GM19397 (cell line): ENCODE measurements around the gene NLK.

Experiments used
- ATAC-seq: cut with Tn5 transposase; IDR thresholded peaks from one replicate; pipeline ENCODE4 v1.9.1; 2021; ENCODE audit warnings: mild to moderate bottlenecking, moderate library complexity; ENCODE audit not compliant: unreplicated experiment

Gene NLK

DNA sequence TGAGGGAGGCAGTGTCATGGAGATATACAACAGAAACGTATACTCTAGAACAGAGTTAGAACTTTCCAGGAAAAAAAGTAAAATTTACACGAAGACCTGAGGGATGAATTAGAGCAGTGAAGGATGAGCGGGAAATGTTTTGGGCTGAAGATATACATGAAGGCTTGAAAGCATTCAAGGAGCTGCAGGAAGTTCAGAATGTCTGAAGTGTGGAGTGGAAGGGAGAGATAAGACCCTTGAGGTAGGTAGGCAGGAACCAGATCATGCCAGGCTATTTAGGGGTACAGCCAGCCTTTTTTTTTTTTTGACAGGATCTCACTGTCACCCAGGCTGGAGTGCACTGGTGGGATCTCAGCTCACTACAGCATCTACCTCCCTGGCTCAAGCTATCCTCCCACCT, 3.2 kb upstream of the NLK start:
- ATAC-seq, result no peak

DNA sequence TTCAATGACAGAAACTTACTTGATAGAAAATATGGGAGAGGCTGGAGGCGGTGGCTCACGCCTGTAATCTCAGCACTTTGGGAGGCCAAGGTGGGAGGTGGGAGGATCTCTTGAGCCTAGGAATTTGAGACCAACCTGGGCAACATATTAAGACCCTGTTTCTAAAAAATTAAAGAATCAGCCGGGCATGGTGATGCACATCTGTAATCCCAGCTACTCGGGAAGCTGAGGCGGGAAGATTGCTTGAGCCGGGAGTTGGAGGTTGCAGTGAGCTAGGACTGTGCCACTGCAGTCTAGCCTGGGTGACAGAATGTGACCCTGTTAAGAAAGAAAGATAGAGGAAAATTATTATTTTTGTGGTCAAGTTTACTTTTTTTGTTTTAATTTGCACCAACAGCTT, 2.1 kb upstream of the NLK start:
- no peak for ATAC-seq

DNA sequence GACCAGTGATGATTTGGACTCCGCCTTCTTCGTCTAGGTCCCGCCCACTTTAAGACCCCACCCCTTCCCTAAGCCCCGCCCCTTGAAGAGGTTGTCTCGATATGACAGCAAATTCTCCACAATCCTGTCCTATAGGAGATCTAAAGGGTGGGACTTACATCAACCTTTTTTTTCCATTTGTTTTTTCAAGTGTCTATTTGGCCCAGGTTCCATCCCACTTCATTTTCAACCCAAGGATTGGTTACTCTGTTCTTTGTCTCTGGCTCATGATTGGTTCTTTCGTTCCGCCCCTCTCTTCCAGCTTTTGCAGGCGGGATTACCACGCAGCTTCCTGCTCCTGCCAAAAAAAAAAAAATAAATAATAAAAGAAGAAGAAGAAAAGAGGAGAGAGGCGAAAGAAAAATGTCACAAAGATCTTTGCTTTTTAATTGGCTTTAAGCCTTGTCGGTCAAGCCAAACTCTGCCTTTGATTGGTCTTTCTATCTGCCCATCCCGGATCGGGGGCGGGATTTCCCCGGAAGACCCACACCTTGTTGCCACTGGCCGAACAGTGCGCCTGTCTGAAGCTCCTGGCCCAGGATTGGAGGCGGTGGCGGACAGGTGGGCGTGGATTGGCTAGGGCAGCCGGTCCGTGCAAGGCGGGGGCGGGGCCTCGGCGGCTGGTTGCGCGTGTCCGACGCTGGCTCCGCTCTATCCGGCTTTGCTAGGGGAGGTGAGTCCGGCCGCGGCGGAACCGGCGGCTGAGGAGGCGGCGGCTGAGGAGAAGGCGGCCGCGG, 1.2 kb upstream of the NLK start:
- peak; percentile 93 for ATAC-seq

DNA sequence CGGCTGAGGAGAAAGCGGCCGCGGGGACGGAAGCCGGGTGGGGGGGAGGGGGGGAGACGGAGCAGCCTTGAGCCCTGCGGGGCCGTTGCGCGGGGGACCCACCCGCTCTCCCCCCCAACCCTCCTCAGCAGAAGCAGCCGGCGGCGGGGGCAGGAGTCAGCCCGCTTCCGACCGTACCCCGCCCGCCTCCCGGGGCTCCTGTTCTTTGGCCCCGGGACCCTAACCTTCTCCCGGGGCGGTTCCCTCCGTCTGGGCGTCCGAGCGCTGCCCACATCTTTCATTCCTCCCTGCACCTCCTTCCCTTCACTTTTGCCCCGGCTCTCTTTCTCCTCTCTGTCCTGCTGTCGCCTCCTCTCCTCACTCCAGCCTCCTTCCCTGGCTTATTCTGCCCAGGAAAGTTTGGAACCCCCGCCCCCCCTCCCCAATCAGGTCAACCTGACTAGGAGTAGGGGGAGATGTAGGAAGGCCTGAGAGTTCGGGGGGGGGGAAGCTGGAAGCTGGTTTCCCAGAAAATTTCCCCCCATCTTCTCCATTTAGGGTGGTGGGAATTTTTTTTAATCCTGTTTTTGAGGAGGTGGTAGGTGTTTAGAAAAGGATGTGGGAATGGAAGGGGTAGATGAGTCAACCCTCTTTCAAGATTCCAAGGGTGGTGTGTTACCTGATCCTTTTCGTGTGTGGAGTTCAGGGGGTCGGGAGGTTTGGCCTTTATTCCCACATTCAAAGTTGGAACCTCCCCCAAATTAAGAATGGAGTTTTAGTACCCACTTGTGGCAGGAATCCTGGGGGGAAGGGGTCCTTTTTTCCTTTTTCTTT, 427 bp upstream of the NLK start:
- ATAC-seq, result peak; percentile 11

DNA sequence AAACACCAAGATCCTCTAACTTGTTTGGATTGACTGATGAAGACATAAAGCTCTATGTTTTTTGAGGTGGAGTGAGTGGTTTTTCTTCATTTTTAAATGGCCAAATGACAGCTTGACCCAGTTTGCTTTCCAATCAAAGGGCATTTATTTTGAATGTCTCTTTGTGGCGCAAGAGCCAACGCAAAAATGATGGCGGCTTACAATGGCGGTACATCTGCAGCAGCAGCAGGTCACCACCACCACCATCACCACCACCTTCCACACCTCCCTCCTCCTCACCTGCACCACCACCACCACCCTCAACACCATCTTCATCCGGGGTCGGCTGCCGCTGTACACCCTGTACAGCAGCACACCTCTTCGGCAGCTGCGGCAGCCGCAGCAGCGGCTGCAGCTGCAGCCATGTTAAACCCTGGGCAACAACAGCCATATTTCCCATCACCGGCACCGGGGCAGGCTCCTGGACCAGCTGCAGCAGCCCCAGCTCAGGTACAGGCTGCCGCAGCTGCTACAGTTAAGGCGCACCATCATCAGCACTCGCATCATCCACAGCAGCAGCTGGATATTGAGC, 329 bp downstream of the NLK start:
- ATAC-seq, result no peak

DNA sequence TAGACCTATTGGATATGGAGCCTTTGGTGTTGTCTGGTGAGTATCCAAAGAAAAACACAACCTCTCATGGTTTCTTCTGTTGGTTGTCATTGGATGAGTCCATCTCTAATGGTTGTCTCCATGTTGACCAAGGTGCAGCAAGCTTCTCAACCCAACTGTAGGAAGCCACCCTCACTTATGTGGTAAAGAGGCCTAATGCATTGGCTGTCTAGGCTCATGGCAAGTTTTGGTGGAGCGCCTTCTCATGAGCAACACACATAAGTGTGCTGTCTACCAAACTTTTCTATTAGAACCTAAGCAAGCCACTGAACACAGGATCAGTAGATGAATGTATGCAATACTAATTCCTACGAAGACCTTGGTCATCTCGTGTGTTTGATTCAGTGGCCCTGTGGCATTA, 819 bp downstream of the NLK start:
- no peak for ATAC-seq

DNA sequence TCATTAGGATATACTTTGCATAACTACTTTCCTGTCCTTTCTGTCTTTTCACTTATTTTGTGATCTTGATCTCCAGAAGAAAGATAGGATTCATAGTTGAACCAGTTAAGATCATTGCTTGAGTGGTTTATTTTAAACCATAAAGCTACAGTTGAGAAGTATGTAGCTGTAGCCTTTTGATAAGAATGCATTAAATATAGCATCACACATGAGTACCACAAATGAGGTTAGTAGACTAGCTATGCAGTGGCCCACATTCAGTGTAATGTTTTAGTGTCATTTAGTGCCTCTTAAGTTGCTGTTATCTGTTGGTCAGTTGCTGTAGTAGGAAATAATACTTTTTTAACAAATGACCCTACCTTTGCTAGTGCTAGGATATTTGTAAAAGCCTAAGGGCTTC, 1.3 kb downstream of the NLK start:
- ATAC-seq, result no peak

DNA sequence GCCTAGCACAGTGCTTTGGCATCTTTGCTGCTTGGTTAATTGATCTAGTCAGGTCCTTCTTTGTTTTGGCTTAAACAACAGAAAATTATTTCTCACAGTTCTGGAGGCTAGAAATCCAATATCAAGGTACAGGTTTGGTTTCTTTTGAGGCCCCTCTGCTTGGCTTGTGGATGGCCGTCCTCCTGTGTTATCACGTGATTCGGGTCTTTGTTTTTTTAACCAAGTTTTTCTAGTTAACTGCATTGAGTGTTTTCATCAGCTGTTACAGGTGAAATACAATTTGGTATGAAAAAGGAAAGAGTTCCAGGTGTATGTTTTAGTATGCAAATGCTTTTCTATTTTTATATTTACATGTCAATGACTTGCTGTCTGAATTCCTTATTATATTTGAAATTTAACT, 2.8 kb downstream of the NLK start:
- no peak for ATAC-seq

DNA sequence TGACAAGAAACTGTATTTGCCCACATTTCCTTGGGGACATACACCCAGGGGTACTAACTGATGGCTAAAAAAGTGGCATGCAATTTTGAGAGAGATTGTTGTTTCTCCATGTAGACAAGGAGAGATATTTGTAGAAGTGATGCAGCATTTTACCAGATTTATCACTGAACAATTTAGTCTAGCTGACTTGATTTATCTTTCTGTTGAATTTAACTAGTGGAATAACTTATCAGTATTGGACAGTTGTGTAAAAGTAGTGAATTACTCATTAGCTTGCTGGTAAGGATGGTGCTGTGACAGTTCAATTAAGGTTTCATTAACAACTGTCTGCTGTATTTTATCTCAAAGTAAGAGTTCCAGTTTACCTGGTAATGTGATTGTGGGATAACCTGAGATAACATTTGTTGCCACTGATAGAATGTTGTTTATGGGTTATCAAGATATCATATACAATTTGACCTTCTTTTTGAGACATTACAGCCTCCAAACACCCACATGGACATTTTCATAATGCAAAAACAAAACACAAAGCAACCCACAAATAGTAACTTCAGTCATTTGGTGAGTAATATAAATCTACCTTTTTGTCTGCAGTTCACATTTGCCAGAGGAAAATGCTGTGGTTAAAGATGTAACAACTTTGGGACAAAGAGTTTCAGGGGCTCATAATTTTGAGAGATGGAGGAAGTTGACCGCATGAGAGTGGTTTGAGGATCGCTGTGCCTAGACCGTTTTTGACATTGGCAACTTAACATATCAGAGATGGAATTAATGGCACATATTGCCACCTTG, 3.8 kb downstream of the NLK start:
- no peak for ATAC-seq

DNA sequence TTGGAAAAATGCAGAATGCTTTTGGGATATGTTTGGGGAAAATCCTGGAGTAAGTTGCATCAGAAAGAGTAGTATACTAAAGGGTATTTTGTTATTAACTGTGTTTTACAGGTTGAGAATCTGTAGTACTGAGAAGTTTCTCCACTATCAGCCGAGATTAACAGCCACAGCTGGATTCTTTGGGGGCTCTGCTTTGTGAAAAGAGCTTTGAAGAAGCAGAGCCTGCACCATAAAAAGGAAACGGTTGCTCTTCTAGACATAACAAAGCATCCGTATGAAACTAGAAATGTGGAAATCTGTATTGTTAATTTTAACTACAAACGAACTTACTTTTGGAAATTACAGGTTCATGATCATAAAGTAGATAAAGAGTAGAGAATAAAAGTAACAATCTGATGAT, 5.3 kb downstream of the NLK start:
- ATAC-seq, result no peak

DNA sequence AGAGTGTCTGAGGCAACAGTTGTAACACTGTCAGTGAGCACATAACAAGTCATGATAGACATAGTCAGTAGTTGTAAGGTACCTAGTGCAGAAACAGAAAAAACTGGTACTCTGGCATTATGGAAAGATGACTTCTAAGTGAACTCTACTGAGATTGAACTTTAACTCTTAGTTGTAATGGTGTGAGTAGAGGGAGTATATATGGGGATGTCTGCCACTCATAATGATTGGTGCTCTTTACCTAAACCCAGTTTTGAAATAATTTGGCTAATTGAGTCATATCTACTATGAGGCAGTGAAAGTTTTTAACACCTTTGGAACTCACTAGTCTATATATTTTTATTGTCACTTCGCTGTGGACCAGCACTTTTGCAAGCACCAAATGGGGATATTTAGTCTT, 6.6 kb downstream of the NLK start:
- no peak for ATAC-seq

DNA sequence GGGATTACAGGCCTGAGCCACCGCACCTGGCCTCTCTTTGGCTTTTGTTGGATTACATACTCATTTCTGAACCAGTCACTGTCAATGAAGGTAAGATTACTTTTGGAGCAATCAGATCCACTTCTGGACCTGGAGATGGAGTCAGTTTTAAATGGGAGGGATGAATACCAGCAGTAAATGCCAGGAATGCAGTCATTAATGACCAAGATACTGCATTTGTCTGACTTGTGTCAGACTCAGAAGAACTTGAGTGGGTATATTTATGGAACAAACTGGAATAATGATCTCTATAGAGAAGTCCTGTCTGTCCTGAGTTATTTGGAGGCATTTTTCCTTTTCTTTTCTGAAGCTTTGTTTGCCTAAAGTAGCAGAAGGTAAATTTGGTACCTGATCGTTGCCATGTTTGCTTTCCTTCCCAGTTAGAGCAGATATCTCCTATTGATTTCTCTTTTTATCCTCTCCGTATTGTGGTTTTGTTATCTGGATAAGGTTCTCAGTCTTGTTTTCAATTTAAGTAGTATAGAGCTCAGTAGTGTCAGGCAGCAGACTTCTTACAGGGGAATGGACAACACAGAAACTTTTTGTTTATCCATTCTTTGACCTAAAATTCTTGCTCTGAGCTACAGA, 10.7 kb downstream of the NLK start:
- no peak for ATAC-seq

DNA sequence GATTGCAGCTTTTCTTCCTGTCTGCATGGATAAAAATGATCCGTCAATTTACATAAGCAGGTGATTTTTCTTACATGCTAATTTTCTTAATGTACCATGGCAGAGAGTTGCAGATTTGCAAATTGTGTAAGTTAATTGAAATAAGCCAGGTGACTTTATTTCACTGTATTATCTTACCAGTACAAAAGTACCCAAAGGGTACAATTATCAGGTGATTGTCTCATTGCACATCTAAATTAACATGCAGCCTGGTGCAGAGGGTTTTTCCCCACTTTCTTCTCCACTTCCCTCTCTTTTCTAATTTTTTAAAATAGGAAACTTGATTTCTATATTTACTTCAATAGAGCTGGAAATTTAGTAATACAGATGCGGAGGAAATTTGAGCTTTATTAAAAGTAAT, 11.2 kb downstream of the NLK start:
- ATAC-seq, result no peak

DNA sequence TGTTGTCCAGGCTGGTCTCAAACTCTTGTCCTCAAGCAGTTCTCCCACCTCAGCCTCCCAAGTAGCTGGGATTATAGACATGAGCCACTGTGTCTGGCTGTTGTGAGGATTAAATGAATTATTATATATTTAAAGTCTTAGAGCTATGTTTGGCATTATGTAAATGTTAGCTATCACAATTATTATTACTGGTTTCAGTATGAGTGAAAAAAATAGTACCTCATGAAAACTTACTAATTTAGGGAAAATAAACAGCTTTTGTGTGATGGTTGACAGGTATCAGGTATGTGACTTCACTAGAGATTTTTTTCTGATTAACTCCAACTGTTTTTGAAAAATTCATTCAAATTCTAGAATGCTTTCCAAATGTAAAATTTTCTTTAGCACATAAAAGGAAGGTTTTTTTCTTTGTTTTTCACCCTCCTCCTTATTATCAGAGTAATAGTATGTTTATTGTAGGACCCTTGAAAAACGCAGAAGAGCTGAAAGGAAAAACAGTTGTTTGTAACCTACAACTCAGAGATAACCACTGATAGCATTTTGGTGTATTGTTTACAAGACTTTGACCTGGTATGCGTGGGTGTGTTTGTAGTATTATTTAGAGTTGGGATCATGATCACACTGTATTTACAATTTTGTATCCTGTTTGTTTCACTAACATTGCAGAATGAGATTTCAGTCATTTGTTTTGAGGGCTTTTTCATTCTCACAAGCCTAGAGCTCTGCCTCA, 13.2 kb downstream of the NLK start:
- no peak for ATAC-seq

DNA sequence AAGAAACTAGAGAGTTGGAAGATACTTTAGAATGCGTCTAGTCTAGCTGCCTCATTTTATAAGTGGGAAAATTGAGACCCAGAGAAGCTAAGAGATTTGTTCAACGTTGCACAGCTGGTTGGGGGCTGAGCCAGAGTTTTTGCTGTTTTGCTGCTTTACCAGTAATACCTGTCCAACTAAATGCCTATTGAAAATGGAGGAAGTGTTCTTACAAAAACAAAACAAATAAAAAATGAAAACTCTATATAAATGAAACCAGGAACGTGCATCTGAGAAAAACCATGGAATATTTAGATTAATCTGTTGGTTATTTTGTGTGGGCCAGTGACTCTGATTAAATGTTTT, 13.8 kb downstream of the NLK start:
- ATAC-seq, result no peak

DNA sequence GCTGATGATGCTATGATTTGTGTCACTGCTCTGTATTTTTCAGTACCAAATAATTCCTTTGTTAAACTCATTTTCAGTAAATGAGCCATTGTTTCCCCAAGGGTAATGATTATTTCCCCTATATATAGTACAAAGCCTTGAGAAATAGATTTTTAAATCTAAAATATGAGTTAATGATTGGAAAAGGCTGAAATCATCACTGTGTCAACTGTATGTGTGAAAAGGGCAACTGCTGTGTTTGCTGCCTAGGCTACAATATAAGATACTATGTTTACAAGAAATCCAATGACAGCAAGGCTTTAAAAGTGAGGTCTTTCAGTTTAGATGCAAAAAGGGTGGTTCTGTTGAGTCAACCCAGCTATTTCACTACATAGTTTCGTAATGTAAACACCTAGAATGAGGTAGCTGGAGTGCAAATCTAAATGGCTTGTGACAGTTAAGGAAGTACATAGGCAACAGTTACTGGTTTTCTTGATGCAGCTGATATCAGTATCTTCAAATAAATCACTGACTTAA, 15.3 kb downstream of the NLK start:
- peak; percentile 77 for ATAC-seq

DNA sequence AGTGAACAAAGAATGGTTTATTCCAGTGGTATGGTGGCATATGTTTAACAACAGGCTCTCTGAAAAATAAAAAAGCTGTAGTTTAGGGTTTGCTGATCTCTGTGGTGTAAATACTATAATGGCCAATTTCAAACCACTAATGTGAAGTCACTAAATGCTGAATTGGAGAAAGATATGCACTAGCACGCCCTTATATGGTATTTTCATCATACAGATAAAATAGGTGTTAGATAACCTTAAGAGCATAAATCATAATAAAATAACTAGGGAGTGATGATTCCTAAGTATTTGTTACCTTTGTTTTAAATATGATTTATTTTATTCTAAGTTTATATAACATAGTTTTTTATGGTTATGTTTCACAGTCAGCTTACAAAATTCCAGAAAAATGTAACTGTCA, 17.2 kb downstream of the NLK start:
- ATAC-seq, result no peak

DNA sequence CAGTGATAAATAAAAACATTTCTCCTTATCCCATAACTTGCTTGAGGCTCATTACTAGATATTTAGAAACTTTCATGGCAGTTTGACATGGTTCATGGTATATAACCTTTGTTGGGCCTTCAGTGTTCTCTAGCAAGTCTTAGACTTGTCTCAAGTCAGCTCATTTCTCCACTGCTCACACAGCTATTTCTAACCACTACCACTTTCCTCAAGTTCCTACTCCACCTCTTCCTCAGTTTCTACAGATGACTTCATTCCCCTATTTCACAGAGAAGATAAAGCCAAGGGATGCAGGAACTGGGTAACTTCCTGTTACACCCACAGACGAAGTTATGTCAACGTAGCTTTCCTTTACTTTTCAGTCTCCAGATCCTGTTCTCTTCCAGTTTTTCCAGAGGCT, 23.2 kb downstream of the NLK start:
- ATAC-seq, result no peak

DNA sequence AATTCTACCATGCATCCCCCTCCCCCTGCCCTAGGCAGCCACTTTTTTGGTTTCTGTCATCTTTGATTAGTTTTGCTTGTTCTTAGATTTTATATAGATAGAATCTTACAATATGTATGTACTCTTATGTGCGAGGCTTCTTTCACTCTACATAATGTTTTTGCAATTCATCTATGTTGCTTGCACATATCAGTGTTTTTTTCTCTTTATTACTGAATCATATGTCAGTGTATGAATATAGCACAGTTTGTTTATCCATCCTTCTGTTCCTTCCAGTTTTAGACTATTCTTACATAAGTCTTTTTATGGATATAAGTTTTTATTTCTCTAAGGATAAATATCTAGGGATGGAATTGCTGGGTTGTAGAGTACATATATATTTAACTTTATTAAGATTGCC, 26.6 kb downstream of the NLK start:
- ATAC-seq, result no peak

DNA sequence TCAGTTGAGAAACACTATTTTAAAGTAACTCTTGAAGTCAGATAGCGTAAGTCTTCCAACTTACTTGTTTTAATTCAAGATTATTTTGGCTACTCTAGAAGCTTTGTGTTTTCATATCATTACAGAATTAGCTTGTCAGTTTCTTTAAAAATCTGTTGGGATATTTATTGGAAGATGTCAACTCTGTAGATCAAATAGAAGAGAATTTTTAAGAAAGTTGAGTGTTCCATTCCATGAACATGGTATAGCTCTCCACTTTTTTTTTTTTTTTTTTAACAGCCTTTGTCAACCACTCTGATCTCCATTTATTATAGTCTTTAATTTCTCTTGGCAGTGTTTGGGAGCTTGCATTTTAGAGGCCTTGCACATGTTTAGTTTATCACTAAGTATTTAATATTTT, 28.7 kb downstream of the NLK start:
- ATAC-seq, result no peak
